GM23338 (cell line): ENCODE measurements around the gene RAP2A.

Experiments used
- EZH2phosphoT487 ChIP-seq: fragments of 200-600 bp; sonication (generic); IDR thresholded peaks from one replicate; pipeline ENCODE4 v1.8.1; 2018; ENCODE audit warnings: antibody characterized with exemption; ENCODE audit not compliant: unreplicated experiment
- POLR2AphosphoS5 ChIP-seq: IDR thresholded peaks from 2 replicates; pipeline ENCODE4 v1.6.1; 2016; ENCODE audit warnings: antibody characterized with exemption, low read depth

DNA sequence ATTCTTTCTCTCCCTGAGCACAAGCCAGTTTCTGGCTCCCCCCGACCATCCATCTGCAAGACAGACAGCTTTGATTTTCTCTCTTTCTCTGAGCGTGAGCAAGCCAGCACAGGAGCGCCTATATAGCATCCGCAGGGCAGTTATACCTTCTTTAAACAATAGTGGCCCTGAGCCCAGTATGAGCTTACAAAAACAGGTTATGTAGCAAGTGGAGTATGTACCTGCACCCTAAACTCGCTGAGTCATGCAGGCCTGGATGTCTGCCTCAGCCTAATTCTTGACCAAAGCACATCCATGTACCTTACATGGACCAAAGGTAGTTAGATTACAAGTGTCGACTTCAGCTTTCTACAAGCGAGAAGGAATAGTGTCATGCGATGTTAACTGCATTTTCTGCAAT is 61.7 kb downstream of the RAP2A start:
- TF ChIP-seq EZH2phosphoT487 (no peak), POLR2AphosphoS5 (no peak)
